Measurements from ENCODE around the gene METTL9. TPM values are rescaled to one million over a fixed set of nuclear protein-coding genes. Genes with fewer than 3 reads are reported as not detected.
A peak's percentile ranks its signal among the peaks of the same experiment; 100 is the strongest.

METTL9 gene
- total RNA-seq, 1 donor from 2014 or later: 47.8 TPM

- intact Hi-C loops (cut with micrococcal nuclease): no loop called here
- no peak for DNase-seq
- no peaks in the 10 kb centered on the region for H3K27me3 ChIP-seq (ENCODE audit: low read depth)
- H3K4me1 ChIP-seq: peaks cover 11% of the 10 kb centered on the region
- H3K9me3 ChIP-seq (replicated peaks): no peaks in the 10 kb centered on the region
- H3K27ac ChIP-seq (replicated peaks): no peak overlapping the region
- peaks cover 10% of the 10 kb centered on the region for H3K36me3 ChIP-seq
- H3K4me3 ChIP-seq: peak overlapping the region; percentile 24
- TF ChIP-seq, protein P1, sequence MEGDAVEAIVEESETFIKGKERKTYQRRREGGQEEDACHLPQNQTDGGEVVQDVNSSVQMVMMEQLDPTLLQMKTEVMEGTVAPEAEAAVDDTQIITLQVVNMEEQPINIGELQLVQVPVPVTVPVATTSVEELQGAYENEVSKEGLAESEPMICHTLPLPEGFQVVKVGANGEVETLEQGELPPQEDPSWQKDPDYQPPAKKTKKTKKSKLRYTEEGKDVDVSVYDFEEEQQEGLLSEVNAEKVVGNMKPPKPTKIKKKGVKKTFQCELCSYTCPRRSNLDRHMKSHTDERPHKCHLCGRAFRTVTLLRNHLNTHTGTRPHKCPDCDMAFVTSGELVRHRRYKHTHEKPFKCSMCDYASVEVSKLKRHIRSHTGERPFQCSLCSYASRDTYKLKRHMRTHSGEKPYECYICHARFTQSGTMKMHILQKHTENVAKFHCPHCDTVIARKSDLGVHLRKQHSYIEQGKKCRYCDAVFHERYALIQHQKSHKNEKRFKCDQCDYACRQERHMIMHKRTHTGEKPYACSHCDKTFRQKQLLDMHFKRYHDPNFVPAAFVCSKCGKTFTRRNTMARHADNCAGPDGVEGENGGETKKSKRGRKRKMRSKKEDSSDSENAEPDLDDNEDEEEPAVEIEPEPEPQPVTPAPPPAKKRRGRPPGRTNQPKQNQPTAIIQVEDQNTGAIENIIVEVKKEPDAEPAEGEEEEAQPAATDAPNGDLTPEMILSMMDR (IDR thresholded peaks at IDR 0.05; ENCODE audit: borderline replicate concordance): no peak
These were observed 52.1 kb downstream of the METTL9 start for GRCh38 chr16:21651515-21651914.

- Histone ChIP-seq H3K4me3 (peak within 1 kb of the TSS; percentile 24), H3K9me3 (replicated peaks) (no peaks in the 10 kb centered on the region), H3K27ac (replicated peaks) (no peak within 1 kb of the TSS), H3K4me1 (peaks cover 16% of the 10 kb centered on the region), H3K36me3 (peaks cover 10% of the 10 kb centered on the region), H3K27me3 (ENCODE audit: low read depth) (no peaks in the 10 kb centered on the region)
- intact Hi-C loops (cut with micrococcal nuclease): no loop called here
- DNase-seq: no peak
- TF ChIP-seq, protein P1 (IDR thresholded peaks at IDR 0.05; ENCODE audit: borderline replicate concordance): no peak
These were observed 53.1 kb downstream of the METTL9 start, which contains the start of gene IGSF6 for GRCh38 chr16:21652453-21652852. Gene IGSF6, minus strand, starts transcription at chr16:21652608. Its CDS starts 10 bp downstream, at chr16:21652598.

GRCh38 chr16:21653571-21653970, 54.2 kb downstream of the METTL9 start:
- no peak overlapping the region for H3K27ac ChIP-seq (replicated peaks)
- no peak for DNase-seq
- H3K4me1 ChIP-seq: peaks cover 17% of the 10 kb centered on the region
- H3K27me3 ChIP-seq (ENCODE audit: low read depth): no peaks in the 10 kb centered on the region
- peaks cover 10% of the 10 kb centered on the region for H3K36me3 ChIP-seq
- TF ChIP-seq, protein P1 (IDR thresholded peaks at IDR 0.05; ENCODE audit: borderline replicate concordance): no peak
- intact Hi-C loops (cut with micrococcal nuclease): no loop called here
- no peak overlapping the region for H3K4me3 ChIP-seq
- H3K9me3 ChIP-seq (replicated peaks): no peaks in the 10 kb centered on the region

DNA sequence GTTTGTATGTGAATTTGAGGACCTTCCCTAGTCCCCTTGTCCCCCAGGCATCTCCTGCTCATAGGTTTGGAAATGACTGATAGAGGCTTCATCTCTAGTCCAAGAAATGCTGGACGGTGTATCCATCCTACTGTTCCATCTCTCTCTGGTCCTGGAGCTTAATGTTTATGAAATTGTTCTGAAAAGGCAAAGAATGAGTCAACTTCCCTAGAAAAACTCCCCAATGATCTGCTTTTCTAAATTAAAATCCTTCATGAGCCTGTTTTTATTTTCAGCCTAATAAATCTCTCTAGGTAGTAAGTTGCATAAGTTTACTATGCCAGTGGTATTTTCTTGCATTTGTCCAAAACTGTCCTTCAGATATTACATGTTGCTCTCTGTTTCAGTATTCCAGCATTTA, 55.1 kb downstream of the METTL9 start:
- no peak overlapping the region for H3K4me3 ChIP-seq
- intact Hi-C loops (cut with micrococcal nuclease): no loop called here
- peaks cover 17% of the 10 kb centered on the region for H3K4me1 ChIP-seq

GRCh38 chr16:21654881-21655280, 55.5 kb downstream of the METTL9 start:
- H3K4me1 ChIP-seq: peaks cover 15% of the 10 kb centered on the region
- H3K9me3 ChIP-seq (replicated peaks): no peaks in the 10 kb centered on the region
- intact Hi-C loops (cut with micrococcal nuclease): no loop called here
- TF ChIP-seq, protein P1 (IDR thresholded peaks at IDR 0.05; ENCODE audit: borderline replicate concordance): no peak
- DNase-seq: no peak
- H3K36me3 ChIP-seq: peaks cover 10% of the 10 kb centered on the region
- no peaks in the 10 kb centered on the region for H3K27me3 ChIP-seq (ENCODE audit: low read depth)
- H3K4me3 ChIP-seq: no peak overlapping the region
- no peak overlapping the region for H3K27ac ChIP-seq (replicated peaks)

More for the DNA sequence above, 55.1 kb downstream of the METTL9 start:
- Histone ChIP-seq H3K36me3 (peaks cover 10% of the 10 kb centered on the region), H3K27ac (replicated peaks) (no peak overlapping the region), H3K27me3 (ENCODE audit: low read depth) (no peaks in the 10 kb centered on the region), H3K9me3 (replicated peaks) (no peaks in the 10 kb centered on the region)
- TF ChIP-seq, protein P1 (IDR thresholded peaks at IDR 0.05; ENCODE audit: borderline replicate concordance): no peak
- DNase-seq: no peak
